H9 (cell line): Measurements from ENCODE around the gene STOX1. TPM values are rescaled to one million over a fixed set of nuclear protein-coding genes. Genes with fewer than 3 reads are reported as not detected.

Experiments used
- DNase-seq: peaks from one replicate; pipeline ENCODE4 v3.0.0-alpha.2; 2017
- H2AFZ ChIP-seq: one replicate; pipeline ENCODE4 v1.6.1; 2013; ENCODE audit warnings: mild to moderate bottlenecking, low read length, control low read depth, moderate library complexity
- H2AK5ac ChIP-seq: 2 replicates; pipeline ENCODE4 v1.6.1; 2013; ENCODE audit warnings: low read length, control low read depth, mixed read lengths; ENCODE audit not compliant: insufficient read length
- H2BK120ac ChIP-seq: one replicate; pipeline ENCODE4 v1.6.1; 2013; ENCODE audit warnings: low read depth, mild to moderate bottlenecking, low read length, control low read depth, inconsistent platforms; ENCODE audit not compliant: poor library complexity, severe bottlenecking
- H2BK12ac ChIP-seq: 2 replicates; pipeline ENCODE4 v1.6.1; 2013; ENCODE audit warnings: low read length, control low read depth, mixed read lengths, low read depth; ENCODE audit not compliant: insufficient read length
- H2BK15ac ChIP-seq: 2 replicates; pipeline ENCODE4 v1.6.1; 2013; ENCODE audit warnings: low read depth, low read length, control low read depth
- H2BK20ac ChIP-seq: one replicate; pipeline ENCODE4 v1.6.1; 2013; ENCODE audit warnings: low read depth, mild to moderate bottlenecking, low read length, control low read depth, inconsistent platforms; ENCODE audit not compliant: poor library complexity, severe bottlenecking
- H2BK5ac ChIP-seq: 2 replicates; pipeline ENCODE4 v1.6.1; 2013; ENCODE audit warnings: low read length, control low read depth, mixed read lengths; ENCODE audit not compliant: insufficient read length
- H3K14ac ChIP-seq: 2 replicates; pipeline ENCODE4 v1.6.1; 2013; ENCODE audit warnings: low read length, control low read depth; ENCODE audit not compliant: insufficient read depth
- H3K18ac ChIP-seq: 2 replicates; pipeline ENCODE4 v1.6.1; 2013; ENCODE audit warnings: low read depth, mild to moderate bottlenecking, mixed read lengths, low read length, control low read depth; ENCODE audit not compliant: insufficient read length
- H3K23ac ChIP-seq: 2 replicates; pipeline ENCODE4 v1.6.1; 2013; ENCODE audit warnings: low read length, control low read depth, mixed read lengths, low read depth; ENCODE audit not compliant: insufficient read length
- H3K23me2 ChIP-seq: 2 replicates; pipeline ENCODE4 v1.6.1; 2013; ENCODE audit warnings: low read depth, mild to moderate bottlenecking, mixed read lengths, low read length, control low read depth; ENCODE audit not compliant: insufficient read length, poor library complexity, severe bottlenecking
- H3K27ac ChIP-seq: 2 replicates; pipeline ENCODE4 v1.5.1; 2013; ENCODE audit warnings: low read length, control low read depth, mixed read lengths, low read depth; ENCODE audit not compliant: insufficient read length
- H3K27me3 ChIP-seq: 2 replicates; pipeline ENCODE4 v1.6.1; 2013; ENCODE audit warnings: low read length, control low read depth, inconsistent platforms; ENCODE audit not compliant: insufficient read depth
- H3K4ac ChIP-seq: 2 replicates; pipeline ENCODE4 v1.6.1; 2013; ENCODE audit warnings: low read depth, mild to moderate bottlenecking, control low read depth, inconsistent platforms, low read length, moderate library complexity
- H3K4me1 ChIP-seq: 2 replicates; pipeline ENCODE4 v1.6.1; 2013; ENCODE audit warnings: low read length, control low read depth, inconsistent platforms; ENCODE audit not compliant: insufficient read depth
- H3K4me2 ChIP-seq: 2 replicates; pipeline ENCODE4 v1.6.1; 2013; ENCODE audit warnings: low read length, control low read depth, mixed read lengths; ENCODE audit not compliant: insufficient read length, insufficient read depth
- H3K56ac ChIP-seq: 2 replicates; pipeline ENCODE4 v1.6.1; 2013; ENCODE audit warnings: low read depth, mild to moderate bottlenecking, mixed read lengths, low read length, control low read depth; ENCODE audit not compliant: insufficient read length
- H3K79me1 ChIP-seq: 2 replicates; pipeline ENCODE4 v1.6.1; 2013; ENCODE audit warnings: low read depth, mild to moderate bottlenecking, moderate library complexity, low read length, control low read depth, inconsistent platforms; ENCODE audit not compliant: insufficient read depth, poor library complexity, severe bottlenecking
- H3K79me2 ChIP-seq: 2 replicates; pipeline ENCODE4 v1.6.1; 2013; ENCODE audit warnings: low read length, control low read depth, inconsistent platforms; ENCODE audit not compliant: insufficient read depth
- H3K9ac ChIP-seq: 2 replicates; pipeline ENCODE4 v1.6.1; 2013; ENCODE audit warnings: low read length, control low read depth, mixed read lengths; ENCODE audit not compliant: insufficient read length; ENCODE audit errors: extremely low read depth
- H3K9me3 ChIP-seq: one replicate; pipeline ENCODE4 v1.6.1; 2013; ENCODE audit warnings: low read depth, low read length, inconsistent platforms; ENCODE audit not compliant: control insufficient read depth
- H3T11ph ChIP-seq: one replicate; pipeline ENCODE4 v1.6.1; 2013; ENCODE audit warnings: mild to moderate bottlenecking, low read length, control low read depth, inconsistent platforms
- H4K20me1 ChIP-seq: one replicate; pipeline ENCODE4 v1.6.1; 2013; ENCODE audit not compliant: control insufficient read depth, insufficient read length, insufficient read depth
- H4K5ac ChIP-seq: 2 replicates; pipeline ENCODE4 v1.6.1; 2013; ENCODE audit warnings: low read depth, mild to moderate bottlenecking, mixed read lengths, low read length, control low read depth; ENCODE audit not compliant: insufficient read length
- H4K8ac ChIP-seq: replicated peaks from 2 replicates; pipeline ENCODE4 v1.6.1; 2013; ENCODE audit warnings: low read length, control low read depth, mixed read lengths, low read depth; ENCODE audit not compliant: insufficient read length
- H4K91ac ChIP-seq: 2 replicates; pipeline ENCODE4 v1.6.1; 2013; ENCODE audit warnings: low read depth, mild to moderate bottlenecking, moderate library complexity, mixed read lengths, low read length, control low read depth; ENCODE audit not compliant: insufficient read length
- H3K27ac Mint-ChIP-seq, 3 experiments: 2 replicates in 2 of 3; 3 replicates in 1 of 3; pipeline ENCODE4 v1.8.0; 2020 to 2021; ENCODE audit warnings: mixed read lengths in 3 of 3, mild to moderate bottlenecking in 1 of 3, moderate library complexity in 1 of 3
- H3K27me3 Mint-ChIP-seq: 2 replicates; pipeline ENCODE4 v1.8.0; 2021; ENCODE audit warnings: low read depth, mild to moderate bottlenecking, moderate library complexity, mixed read lengths
- H3K36me3 Mint-ChIP-seq, 3 experiments: 2 replicates in 2 of 3; 3 replicates in 1 of 3; pipeline ENCODE4 v1.8.0; 2020 to 2021; ENCODE audit warnings: low read depth in 3 of 3, mixed read lengths in 3 of 3; ENCODE audit not compliant: insufficient read depth in 1 of 3
- H3K4me1 Mint-ChIP-seq, 2 experiments: 2 replicates each; pipeline ENCODE4 v1.8.0; 2020; ENCODE audit warnings: mixed read lengths in 2 of 2
- H3K4me3 Mint-ChIP-seq, 2 experiments: 2 replicates in 1 of 2; 3 replicates in 1 of 2; pipeline ENCODE4 v1.8.0; 2020 to 2021; ENCODE audit warnings: mild to moderate bottlenecking in 2 of 2, mixed read lengths in 2 of 2, moderate library complexity in 1 of 2
- H3K9me3 Mint-ChIP-seq, 2 experiments: 2 replicates in 1 of 2; 3 replicates in 1 of 2; pipeline ENCODE4 v1.8.0; 2020; ENCODE audit warnings: mild to moderate bottlenecking in 2 of 2, mixed read lengths in 2 of 2, moderate library complexity in 1 of 2
- WGBS: extraction: QIAGEN DNeasy Blood & Tissue Kit; methylation state at CpG from one replicate; pipeline ENCODE4 v1.1.7; 2013; ENCODE audit warnings: missing lambda C conversion rate, low lambda C conversion rate, mixed read lengths; ENCODE audit not compliant: insufficient read length; ENCODE audit errors: extremely low coverage; 5-methylcytosine and 5-hydroxymethylcytosine counted together
- total RNA-seq: library from RNA; stranded (reverse); gene quantifications from 2 replicates; pipeline ENCODE4 v1.2.1, GENCODE V29; 2021
- TF ChIP-seq, protein P1 (sequence below): fragments of 200-600 bp; sonication (generic); conservative IDR thresholded peaks from 3 replicates; pipeline ENCODE4 v1.8.0; 2021; ENCODE audit warnings: antibody characterized with exemption, mild to moderate bottlenecking

STOX1 gene
- total RNA-seq, 1 experiment from 2014 or later, result 5.8 TPM

DNA sequence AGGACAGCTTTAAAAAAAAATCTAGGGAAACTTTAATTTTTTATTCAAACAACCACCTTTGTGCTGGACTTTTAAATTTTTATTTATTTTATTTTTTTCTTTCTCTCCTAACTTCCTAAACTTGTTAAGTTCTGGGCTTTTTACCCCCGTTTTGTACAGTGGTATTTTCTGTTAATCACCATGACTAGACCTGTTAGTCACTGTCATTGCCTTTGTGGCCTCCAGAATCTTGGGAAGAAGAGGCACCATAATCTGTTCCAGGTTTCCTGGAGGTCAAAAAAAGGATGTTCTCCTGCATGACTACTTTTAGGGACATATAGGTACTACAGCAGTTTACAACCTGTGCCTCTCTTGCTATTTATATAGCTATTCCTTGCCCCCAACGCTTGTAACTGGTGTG is 42.7 kb downstream of the STOX1 start:
- H3K27me3 ChIP-seq, result no peaks in the 10 kb centered on the region
- H3K14ac ChIP-seq, result no peak overlapping the region
- DNase-seq, result no peak
- no peak overlapping the region for H2BK5ac ChIP-seq
- H3K27ac ChIP-seq, result no peak overlapping the region
- no peaks in the 10 kb centered on the region for H3K23me2 ChIP-seq
- no peaks in the 10 kb centered on the region for H3K79me2 ChIP-seq
- H3K9me3 ChIP-seq, result peaks cover 11% of the 10 kb centered on the region
- H3K36me3 Mint-ChIP-seq, result peaks cover 18 to 26% (median 18%) of the 10 kb centered on the region in 3 experiments
- no peak overlapping the region for H3K4me3 Mint-ChIP-seq
- H3K9me3 Mint-ChIP-seq, result peaks cover 22 to 28% of the 10 kb centered on the region in 2 experiments
- H3T11ph ChIP-seq, result no peak overlapping the region
- peaks cover 29 to 41% of the 10 kb centered on the region in 2 experiments for H3K4me1 Mint-ChIP-seq
- H3K27me3 Mint-ChIP-seq, result peaks cover 1% of the 10 kb centered on the region; the same call in 1 of the 2 replicates
- no peak overlapping the region for H2BK15ac ChIP-seq
- H3K4me2 ChIP-seq, result no peak overlapping the region
- no peak overlapping the region for H3K23ac ChIP-seq
- H2BK120ac ChIP-seq, result no peak overlapping the region
- H3K27ac Mint-ChIP-seq, result no peak overlapping the region
- H3K9ac ChIP-seq, result no peak overlapping the region
- no peak overlapping the region for H3K56ac ChIP-seq
- no peak overlapping the region for H2AK5ac ChIP-seq
- H2AFZ ChIP-seq, result no peak overlapping the region
- no peaks in the 10 kb centered on the region for H4K20me1 ChIP-seq
- no peak overlapping the region for H4K8ac ChIP-seq
- no CpG with 5 or more reads among the region's 2 CpGs for WGBS
- TF ChIP-seq, protein P1, sequence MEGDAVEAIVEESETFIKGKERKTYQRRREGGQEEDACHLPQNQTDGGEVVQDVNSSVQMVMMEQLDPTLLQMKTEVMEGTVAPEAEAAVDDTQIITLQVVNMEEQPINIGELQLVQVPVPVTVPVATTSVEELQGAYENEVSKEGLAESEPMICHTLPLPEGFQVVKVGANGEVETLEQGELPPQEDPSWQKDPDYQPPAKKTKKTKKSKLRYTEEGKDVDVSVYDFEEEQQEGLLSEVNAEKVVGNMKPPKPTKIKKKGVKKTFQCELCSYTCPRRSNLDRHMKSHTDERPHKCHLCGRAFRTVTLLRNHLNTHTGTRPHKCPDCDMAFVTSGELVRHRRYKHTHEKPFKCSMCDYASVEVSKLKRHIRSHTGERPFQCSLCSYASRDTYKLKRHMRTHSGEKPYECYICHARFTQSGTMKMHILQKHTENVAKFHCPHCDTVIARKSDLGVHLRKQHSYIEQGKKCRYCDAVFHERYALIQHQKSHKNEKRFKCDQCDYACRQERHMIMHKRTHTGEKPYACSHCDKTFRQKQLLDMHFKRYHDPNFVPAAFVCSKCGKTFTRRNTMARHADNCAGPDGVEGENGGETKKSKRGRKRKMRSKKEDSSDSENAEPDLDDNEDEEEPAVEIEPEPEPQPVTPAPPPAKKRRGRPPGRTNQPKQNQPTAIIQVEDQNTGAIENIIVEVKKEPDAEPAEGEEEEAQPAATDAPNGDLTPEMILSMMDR, result no peak
- H4K91ac ChIP-seq, result no peak overlapping the region
- no peaks in the 10 kb centered on the region; the same call in 1 of the 2 replicates for H3K4me1 ChIP-seq
- H4K5ac ChIP-seq, result no peak overlapping the region
- H3K4ac ChIP-seq, result no peak overlapping the region
- no peak overlapping the region for H2BK20ac ChIP-seq
- H3K79me1 ChIP-seq, result no peaks in the 10 kb centered on the region
- no peak overlapping the region for H2BK12ac ChIP-seq
- no peak overlapping the region for H3K18ac ChIP-seq
